ENCODE data around the gene TBC1D3B. TPM values are rescaled to one million over a fixed set of nuclear protein-coding genes. Genes with fewer than 3 reads are reported as not detected.
A peak's percentile ranks its signal among the peaks of the same experiment; 100 is the strongest.

TBC1D3B gene
- total and polyA plus RNA-seq, 2 donors (not counting 3 experiments of a cell fraction or from before 2014, with no cell fraction given) = 0.81 to 3.3 TPM

- no peak for TF ChIP-seq JUN (IDR thresholded peaks at IDR 0.05; ENCODE audit: borderline replicate concordance, insufficient read depth, insufficient read length, low read depth)
- TF ChIP-seq POLR2AphosphoS5 (IDR thresholded peaks at IDR 0.05; ENCODE audit: insufficient read depth, low read depth, low read length) = no peak
- no TSS peak for BruUV-seq (replicated peaks)
- H3K4me2 ChIP-seq (ENCODE audit: insufficient read depth, low read length) = no peak overlapping the region
- no peaks in the 10 kb centered on the region for H3K4me1 ChIP-seq (ENCODE audit: control insufficient read depth, extremely low read depth, insufficient read depth, low read length)
- H3K27ac ChIP-seq (ENCODE audit: insufficient read depth, low read depth, low read length) = no peak overlapping the region
- ChIA-PET POLR2A (interaction anchor here (0.6 kb wide), 1 partner anchor 44 kb away, joined by 8 read pairs; no protein-coding TSS in a partner anchor), CTCF (interaction anchor here (0.7 kb wide), 1 partner anchor 1646 kb away, joined by 3 read pairs; no protein-coding TSS in a partner anchor)
- H3K27me3 ChIP-seq (ENCODE audit: control insufficient read depth in 2 of 2, insufficient read depth in 2 of 2, low read length in 2 of 2) = peaks cover 0 to 15% of the 10 kb centered on the region in 2 experiments
- no peaks in the 10 kb centered on the region for H3K9me1 ChIP-seq (replicated peaks; ENCODE audit: control insufficient read depth, extremely low read depth, insufficient read depth, low read length)
- H3K36me3 ChIP-seq (ENCODE audit: control insufficient read depth in 2 of 2, extremely low read depth in 1 of 2, insufficient read depth in 2 of 2, low read length in 2 of 2) = no peaks in the 10 kb centered on the region
- H4K20me1 ChIP-seq (replicated peaks; ENCODE audit: control insufficient read depth, extremely low read depth, insufficient read depth, low read length) = no peaks in the 10 kb centered on the region
- H2AFZ ChIP-seq (ENCODE audit: low read depth, low read length) = no peak overlapping the region
- intact Hi-C loops (cut with micrococcal nuclease) = no loop called here
- H3K9ac ChIP-seq (replicated peaks; ENCODE audit: extremely low read depth, insufficient read depth, low read length) = no peak overlapping the region
- H3K79me2 ChIP-seq (ENCODE audit: control insufficient read depth, insufficient read depth, low read length) = no peaks in the 10 kb centered on the region
- dilution Hi-C loops (cut with MboI; ENCODE audit: extremely low pct_ligation_motif_present, low sequenced_read_pairs) = no loop called here
- no peak for FAIRE-seq
- H3K4me3 ChIP-seq (replicated peaks in 1 of 3; ENCODE audit: insufficient read depth in 1 of 3, low read depth in 1 of 3, low read length in 3 of 3) = no peak overlapping the region
- H3K9me3 ChIP-seq (replicated peaks; ENCODE audit: control insufficient read depth, insufficient read depth, low read length) = no peaks in the 10 kb centered on the region
- DNase-seq (ENCODE audit: low read depth, low spot score) = no peak
Observed at GRCh38 chr17:36184023-36184765, 7.8 kb upstream of the TBC1D3B start.

DNA sequence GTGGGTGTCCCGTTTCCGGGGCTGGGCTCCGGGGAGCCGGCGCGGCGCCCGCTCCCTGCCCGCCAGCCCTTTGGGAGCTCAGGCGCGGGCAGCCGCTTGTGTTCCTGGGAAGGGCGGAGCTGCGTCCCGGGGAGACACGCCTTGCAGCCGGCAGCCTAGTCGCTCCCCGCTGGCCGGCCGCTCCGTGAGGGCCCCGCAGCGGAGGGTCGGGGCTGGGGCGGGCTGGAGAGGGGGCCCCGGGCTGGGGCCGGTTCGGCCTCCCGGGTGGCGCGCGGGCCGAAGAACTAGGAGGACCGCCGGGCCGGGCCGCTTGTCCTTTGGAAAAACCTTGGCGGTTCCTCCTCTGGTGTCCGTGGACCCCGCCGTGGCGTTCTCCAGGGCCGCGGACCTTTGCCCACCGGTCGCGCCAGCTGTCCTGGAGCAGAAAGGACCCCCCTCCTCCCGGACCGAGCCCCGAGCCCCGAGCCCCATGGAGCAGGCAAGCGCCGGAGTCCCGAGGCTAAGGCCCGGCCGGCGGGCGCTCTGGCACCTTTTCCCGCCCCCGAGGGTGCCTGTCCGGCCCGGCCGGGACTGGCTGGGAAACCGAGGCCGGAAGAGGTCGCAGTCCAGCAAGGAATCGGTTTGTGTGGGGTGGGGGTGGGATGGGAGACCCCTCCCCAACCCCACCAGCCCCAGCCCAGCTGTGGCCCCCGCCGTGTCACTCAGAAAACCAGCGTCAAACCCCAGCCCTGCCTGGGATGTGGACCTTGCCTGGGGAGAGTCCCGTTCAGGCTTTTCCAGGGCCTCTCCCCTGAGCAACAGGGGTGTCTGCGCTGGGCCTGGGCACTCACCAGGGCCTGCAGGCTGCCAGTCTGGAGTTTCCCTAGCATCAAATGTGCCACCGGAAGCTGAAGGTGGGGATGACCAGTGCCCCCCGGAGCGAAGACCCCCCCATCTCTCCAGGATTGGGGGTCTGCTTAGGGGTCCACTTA, 6.8 kb upstream of the TBC1D3B start:
- no peaks in the 10 kb centered on the region for H3K79me2 ChIP-seq (ENCODE audit: control insufficient read depth, insufficient read depth, low read length)
- H3K36me3 ChIP-seq (ENCODE audit: control insufficient read depth in 2 of 2, extremely low read depth in 1 of 2, insufficient read depth in 2 of 2, low read length in 2 of 2) = no peaks in the 10 kb centered on the region
- TF ChIP-seq POLR2AphosphoS5 (IDR thresholded peaks at IDR 0.05; ENCODE audit: insufficient read depth, low read depth, low read length) = no peak
- TF ChIP-seq MAX (IDR thresholded peaks at IDR 0.05; ENCODE audit: insufficient read depth, insufficient read length) = no peak
- TF ChIP-seq, protein P1, sequence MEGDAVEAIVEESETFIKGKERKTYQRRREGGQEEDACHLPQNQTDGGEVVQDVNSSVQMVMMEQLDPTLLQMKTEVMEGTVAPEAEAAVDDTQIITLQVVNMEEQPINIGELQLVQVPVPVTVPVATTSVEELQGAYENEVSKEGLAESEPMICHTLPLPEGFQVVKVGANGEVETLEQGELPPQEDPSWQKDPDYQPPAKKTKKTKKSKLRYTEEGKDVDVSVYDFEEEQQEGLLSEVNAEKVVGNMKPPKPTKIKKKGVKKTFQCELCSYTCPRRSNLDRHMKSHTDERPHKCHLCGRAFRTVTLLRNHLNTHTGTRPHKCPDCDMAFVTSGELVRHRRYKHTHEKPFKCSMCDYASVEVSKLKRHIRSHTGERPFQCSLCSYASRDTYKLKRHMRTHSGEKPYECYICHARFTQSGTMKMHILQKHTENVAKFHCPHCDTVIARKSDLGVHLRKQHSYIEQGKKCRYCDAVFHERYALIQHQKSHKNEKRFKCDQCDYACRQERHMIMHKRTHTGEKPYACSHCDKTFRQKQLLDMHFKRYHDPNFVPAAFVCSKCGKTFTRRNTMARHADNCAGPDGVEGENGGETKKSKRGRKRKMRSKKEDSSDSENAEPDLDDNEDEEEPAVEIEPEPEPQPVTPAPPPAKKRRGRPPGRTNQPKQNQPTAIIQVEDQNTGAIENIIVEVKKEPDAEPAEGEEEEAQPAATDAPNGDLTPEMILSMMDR (IDR thresholded peaks at IDR 0.05; ENCODE audit: extremely low read depth in 1 of 2, insufficient read depth in 1 of 2, low read depth in 1 of 2, low read length in 2 of 2) = no peak
- no peak for TF ChIP-seq GATA2 (IDR thresholded peaks at IDR 0.05; ENCODE audit: insufficient read depth, insufficient read length, low read depth, low read length)
- TF ChIP-seq POLR2A (IDR thresholded peaks at IDR 0.05; ENCODE audit: low read depth, low read length) = no peak
- no peak for TF ChIP-seq JUN (IDR thresholded peaks at IDR 0.05; ENCODE audit: borderline replicate concordance, insufficient read depth, insufficient read length, low read depth)
- no peak for TF ChIP-seq EZH2 (IDR thresholded peaks at IDR 0.05; ENCODE audit: borderline replicate concordance, low read depth, low read length, severe bottlenecking)
- no peak for TF ChIP-seq MYC (IDR thresholded peaks at IDR 0.05; ENCODE audit: low read depth, low read length)
- TF ChIP-seq FOS (IDR thresholded peaks at IDR 0.05; ENCODE audit: borderline replicate concordance, insufficient read depth, low read length) = no peak
- H3K4me2 ChIP-seq (ENCODE audit: insufficient read depth, low read length) = no peak overlapping the region
- peak overlapping the region in 1 of 3 experiments; percentile 27 for H3K4me3 ChIP-seq (replicated peaks in 1 of 3; ENCODE audit: insufficient read depth in 1 of 3, low read depth in 1 of 3, low read length in 3 of 3)
- no peak overlapping the region for H3K27ac ChIP-seq (ENCODE audit: insufficient read depth, low read depth, low read length)
- H3K9me3 ChIP-seq (replicated peaks; ENCODE audit: control insufficient read depth, insufficient read depth, low read length) = no peaks in the 10 kb centered on the region
- H2AFZ ChIP-seq (ENCODE audit: low read depth, low read length) = no peak overlapping the region
- H3K9ac ChIP-seq (replicated peaks; ENCODE audit: extremely low read depth, insufficient read depth, low read length) = no peak overlapping the region
- DNase-seq (ENCODE audit: low read depth, low spot score) (no peak), FAIRE-seq (no peak)
- POLR2A ChIA-PET = interaction anchor here (0.6 kb wide), 1 partner anchor 44 kb away, joined by 8 read pairs; no protein-coding TSS in a partner anchor
- dilution Hi-C loops (cut with MboI; ENCODE audit: extremely low pct_ligation_motif_present, low sequenced_read_pairs) = no loop called here
- no peaks in the 10 kb centered on the region for H3K9me1 ChIP-seq (replicated peaks; ENCODE audit: control insufficient read depth, extremely low read depth, insufficient read depth, low read length)
- intact Hi-C loops (cut with micrococcal nuclease) = no loop called here
- BruUV-seq (replicated peaks) = no TSS peak
- peaks cover 0 to 15% of the 10 kb centered on the region in 2 experiments for H3K27me3 ChIP-seq (ENCODE audit: control insufficient read depth in 2 of 2, insufficient read depth in 2 of 2, low read length in 2 of 2)
- CTCF ChIA-PET = interaction anchor here (1.0 to 1.2 kb wide), 2 partner anchors 10 to 12 kb away, joined by 4 to 6 read pairs; no protein-coding TSS in a partner anchor
- no peaks in the 10 kb centered on the region for H4K20me1 ChIP-seq (replicated peaks; ENCODE audit: control insufficient read depth, extremely low read depth, insufficient read depth, low read length)
- H3K4me1 ChIP-seq (ENCODE audit: control insufficient read depth, extremely low read depth, insufficient read depth, low read length) = no peaks in the 10 kb centered on the region

All from endothelial cell of umbilical vein (primary cell).